ENCODE measurements around the gene MICU1. TPM values are rescaled to one million over a fixed set of nuclear protein-coding genes. Genes with fewer than 3 reads are reported as not detected.

Gene MICU1
- total and polyA plus RNA-seq, 10 of the 15 experiments (the other 5 are each of a cell fraction or from before 2014, with no cell fraction given) = 18.2 to 36.4 (median 22.2) TPM

- TF ChIP-seq SMARCA5 (IDR thresholded peaks at IDR 0.05) = no peak
- no peak for TF ChIP-seq MAX (IDR thresholded peaks at IDR 0.05; ENCODE audit: low read depth, low read length)
- 0 out of 4 replicates have a peak, but pooled peaks of 1 of the 2 experiments have one; percentile 18 for TF ChIP-seq BHLHE40 (IDR thresholded peaks at IDR 0.05; ENCODE audit: borderline replicate concordance in 1 of 2, low read depth in 2 of 2, low read length in 1 of 2)
- no peak for TF ChIP-seq EED (IDR thresholded peaks at IDR 0.05; ENCODE audit: low read depth)
- TF ChIP-seq SMAD1 (IDR thresholded peaks at IDR 0.05; ENCODE audit: low read depth, partially characterized antibody) = no peak
- TF ChIP-seq IKZF2 (IDR thresholded peaks at IDR 0.05) = peak; percentile 34 to 43; a peak in 2 of 4 replicates
- TF ChIP-seq SPI1 (IDR thresholded peaks at IDR 0.05; ENCODE audit: borderline replicate concordance, insufficient read depth, low read depth, low read length) = peak; percentile 64; the same call in 1 of the 2 replicates
- TF ChIP-seq MTA3 (IDR thresholded peaks at IDR 0.05; ENCODE audit: borderline replicate concordance, low read length) = no peak
- no peak for TF ChIP-seq ELK1 (IDR thresholded peaks at IDR 0.05; ENCODE audit: low read depth, low read length)
- TF ChIP-seq SMAD5 (IDR thresholded peaks at IDR 0.05; ENCODE audit: low read depth) = no peak
- no peak for TF ChIP-seq RBBP5 (conservative IDR thresholded peaks at IDR 0.05)
- TF ChIP-seq SKIL (IDR thresholded peaks at IDR 0.05; ENCODE audit: low read depth, poor library complexity, severe bottlenecking) = no peak
- TF ChIP-seq IKZF1 (conservative IDR thresholded peaks at IDR 0.05) = peak; percentile 55; the same call in 1 of the 2 replicates
- TF ChIP-seq RUNX3 (IDR thresholded peaks at IDR 0.05; ENCODE audit: low read length) = peak; percentile 88
- TF ChIP-seq TCF7 (IDR thresholded peaks at IDR 0.05; ENCODE audit: borderline replicate concordance) = no peak
- TF ChIP-seq PRDM15 (CRISPR knock-in tag; IDR thresholded peaks at IDR 0.05) = no peak
- no peak for TF ChIP-seq PKNOX1 (IDR thresholded peaks at IDR 0.05)
- no peak for TF ChIP-seq NR2C1 (IDR thresholded peaks at IDR 0.05)
- TF ChIP-seq RELB (IDR thresholded peaks at IDR 0.05; ENCODE audit: low read depth) = no peak
- TF ChIP-seq WRNIP1 (IDR thresholded peaks at IDR 0.05; ENCODE audit: borderline replicate concordance, low read depth, low read length) = no peak
- TF ChIP-seq ZNF384 (IDR thresholded peaks at IDR 0.05; ENCODE audit: borderline replicate concordance, low read depth, low read length) = no peak
- TF ChIP-seq ZZZ3 (IDR thresholded peaks at IDR 0.05; ENCODE audit: control insufficient read depth, insufficient read length, low read depth) = no peak
Measured at GRCh38 chr10:72344932-72345331, 280.9 kb downstream of the MICU1 start (continued).

Measured in GM12878 (cell line).